ENCODE data around the gene RMRP.

The RMRP gene

DNA sequence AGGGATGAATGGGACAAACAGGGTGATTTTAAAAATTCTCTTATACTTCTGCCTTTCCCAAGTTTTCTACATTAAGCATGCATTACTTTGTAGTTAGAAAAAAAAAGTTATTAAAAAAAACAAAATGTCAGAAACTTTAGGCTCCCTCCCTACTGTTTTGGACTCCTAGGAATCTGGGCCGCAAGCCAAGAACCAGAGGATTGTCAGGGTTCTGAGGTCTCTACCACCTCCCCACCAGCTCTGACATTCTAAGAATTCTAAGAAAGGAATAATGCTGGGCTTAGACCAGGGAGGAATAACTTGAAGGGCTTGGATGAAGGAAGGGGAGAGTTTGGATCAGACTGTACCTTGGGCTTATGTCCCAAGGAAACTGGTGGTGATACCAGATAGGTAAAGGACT, 8.2 kb upstream of the RMRP start:
- in situ Hi-C loops (cut with MboI; ENCODE audit: low sequenced_read_pairs), result no loop called here

DNA sequence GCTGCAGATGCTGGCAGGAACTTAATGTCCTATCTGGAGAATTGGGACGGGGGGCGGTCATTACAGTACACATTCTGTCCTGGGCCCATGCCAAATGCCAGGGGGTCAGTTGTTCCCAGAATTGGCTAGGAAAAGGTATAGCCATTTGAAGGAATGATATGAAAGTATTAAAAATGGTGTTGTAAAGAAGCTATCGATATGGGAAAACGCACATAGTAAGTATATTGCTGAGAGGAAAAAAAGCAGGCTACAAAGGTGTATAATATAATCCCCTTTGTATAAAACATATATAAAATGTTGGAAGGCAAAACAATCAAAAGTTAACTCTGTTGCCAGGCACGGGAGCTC, 7.6 kb upstream of the RMRP start:
- in situ Hi-C loops (cut with MboI; ENCODE audit: low sequenced_read_pairs), result no loop called here

DNA sequence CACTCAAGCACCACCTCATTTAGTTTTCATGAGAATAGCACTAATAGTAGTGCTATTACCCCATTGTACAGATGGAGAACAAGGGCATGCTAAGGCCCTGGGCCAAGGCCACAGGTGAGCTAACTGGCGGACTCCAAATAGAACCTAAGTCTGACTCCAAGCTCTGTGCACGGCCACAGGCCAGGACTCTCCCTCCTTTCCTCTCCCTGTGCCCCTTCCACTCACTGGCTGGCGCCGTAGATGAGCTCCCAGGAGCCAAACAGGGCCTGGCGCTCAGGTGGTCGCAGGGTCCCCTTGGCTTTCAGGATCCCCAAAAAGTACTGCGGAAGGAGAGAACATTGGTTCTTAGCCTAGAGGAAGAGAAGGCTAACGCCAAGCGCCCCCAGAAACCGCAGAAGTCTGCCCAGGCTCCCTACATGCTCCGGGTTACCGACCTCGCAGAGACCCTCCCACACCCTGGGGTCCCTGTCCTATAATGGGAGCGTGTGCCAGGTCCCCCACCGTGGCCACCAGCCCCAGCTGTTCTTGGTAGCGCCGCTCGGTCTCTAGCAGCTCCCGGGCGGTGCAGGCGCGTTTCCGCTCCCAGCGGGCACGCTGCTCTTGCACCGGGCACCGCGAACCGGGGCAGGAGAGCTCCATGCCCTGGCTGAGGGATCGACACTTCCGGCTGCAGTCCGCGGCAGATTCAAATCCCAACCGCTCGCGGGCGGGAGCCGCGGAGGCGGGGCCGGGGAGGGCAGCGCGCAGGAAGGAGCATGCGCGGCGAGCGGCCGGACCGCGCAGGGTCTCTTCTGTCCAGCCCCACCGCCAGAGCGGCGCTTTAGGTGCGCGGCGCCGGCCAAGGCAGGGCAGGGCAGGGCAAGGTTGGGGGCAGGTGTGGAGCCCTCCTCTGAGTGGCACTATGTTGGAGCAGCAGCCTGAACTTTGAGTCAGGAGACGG, 7.0 kb upstream of the RMRP start, which contains the start of gene ARHGEF39:
Gene ARHGEF39, minus strand, starts transcription at position 665 of the 940 bp plus-strand sequence. Its CDS starts 26 bp downstream, at position 639.
- in situ Hi-C loops (cut with MboI; ENCODE audit: low sequenced_read_pairs), result no loop called here

DNA sequence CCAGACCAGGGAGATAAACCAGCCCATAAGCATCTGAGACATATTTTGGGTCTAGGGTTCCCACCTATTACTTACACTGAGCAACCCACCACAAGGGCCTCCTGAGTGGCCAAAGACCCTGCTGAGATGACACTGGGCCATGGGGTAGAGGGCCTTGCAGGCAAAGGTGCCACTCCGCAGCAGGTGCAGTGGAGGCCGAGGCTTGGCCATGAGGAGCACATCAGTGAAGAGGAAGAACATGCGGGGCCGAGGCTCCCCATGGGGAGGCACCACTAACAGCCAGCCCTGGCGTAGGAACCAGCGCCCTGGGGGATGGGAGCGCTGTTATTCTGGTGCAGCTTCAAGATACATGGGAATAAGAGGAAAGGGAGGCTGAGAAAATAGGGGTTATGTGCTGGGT, 4.6 kb upstream of the RMRP start:
- in situ Hi-C loops (cut with MboI; ENCODE audit: low sequenced_read_pairs), result no loop called here

DNA sequence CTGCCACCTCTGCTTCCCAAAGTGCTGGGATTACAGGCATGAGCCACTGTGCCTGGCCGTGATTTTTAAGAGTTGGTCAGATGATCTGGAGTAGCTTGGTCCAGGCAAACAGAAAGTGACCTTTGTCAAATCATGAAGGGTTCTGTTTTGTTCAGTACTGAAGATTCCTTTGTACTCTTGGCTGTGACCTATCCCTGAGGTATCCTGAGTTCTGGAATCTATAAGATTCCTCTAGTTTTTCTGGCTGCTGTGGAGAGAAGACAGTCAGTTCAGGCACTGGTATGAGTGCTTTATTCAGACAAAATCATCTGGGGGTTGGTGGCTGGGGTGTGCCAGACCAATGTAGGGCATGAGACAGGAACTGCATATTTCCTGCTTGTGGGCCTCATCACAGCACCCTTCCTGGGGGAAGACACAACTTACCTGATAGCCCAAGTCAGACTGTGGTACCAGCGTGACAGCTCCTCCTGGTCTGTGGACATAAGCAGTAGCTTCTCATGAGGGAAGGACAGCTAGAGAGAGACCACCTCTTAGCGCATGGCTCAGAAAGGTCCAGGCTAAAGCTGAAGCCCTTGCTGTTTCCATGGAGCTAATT, 4.0 kb upstream of the RMRP start:
- in situ Hi-C loops (cut with MboI; ENCODE audit: low sequenced_read_pairs), result no loop called here

DNA sequence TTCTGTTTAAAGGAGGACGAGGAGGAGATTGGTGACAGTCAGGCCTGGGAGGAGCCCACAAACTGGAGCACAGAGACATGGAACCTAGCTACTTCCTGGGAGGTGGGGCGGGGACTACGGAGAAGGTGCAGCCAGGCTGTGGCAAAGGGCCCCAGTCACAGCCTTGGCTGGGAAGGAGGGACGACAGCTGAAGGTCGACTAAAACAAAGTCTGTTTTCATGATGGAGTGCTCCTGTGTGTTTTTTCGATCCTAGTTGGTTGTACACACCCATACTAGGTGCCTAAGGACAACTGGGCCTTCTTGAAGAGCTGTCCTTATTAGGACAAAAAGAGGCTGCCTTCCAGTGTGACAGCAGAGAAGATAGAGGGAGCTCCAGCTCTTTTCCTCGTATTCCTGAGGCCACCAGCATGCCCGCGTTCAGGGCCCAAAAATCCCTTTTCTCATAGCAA, 3.2 kb upstream of the RMRP start:
- in situ Hi-C loops (cut with MboI; ENCODE audit: low sequenced_read_pairs), result no loop called here

DNA sequence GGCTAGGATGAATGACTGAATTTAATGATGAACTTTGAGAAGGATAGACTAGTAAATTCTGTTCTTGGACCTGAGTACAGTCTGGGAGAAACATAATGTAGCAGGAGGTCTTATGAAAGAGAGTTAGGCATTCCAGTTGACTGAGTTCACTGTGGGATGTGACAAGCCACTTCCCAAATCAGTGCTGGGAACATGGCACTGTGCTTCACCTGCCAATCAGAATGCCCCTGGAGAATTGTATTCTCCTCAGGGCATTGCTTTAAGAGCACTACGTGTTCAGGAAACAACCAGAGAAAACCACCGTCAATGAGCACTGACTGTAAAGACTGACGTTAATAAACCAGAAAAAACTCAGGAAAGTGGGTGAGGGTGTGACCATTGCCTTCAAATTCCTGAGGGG, 1.5 kb upstream of the RMRP start:
- in situ Hi-C loops (cut with MboI; ENCODE audit: low sequenced_read_pairs), result no loop called here

DNA sequence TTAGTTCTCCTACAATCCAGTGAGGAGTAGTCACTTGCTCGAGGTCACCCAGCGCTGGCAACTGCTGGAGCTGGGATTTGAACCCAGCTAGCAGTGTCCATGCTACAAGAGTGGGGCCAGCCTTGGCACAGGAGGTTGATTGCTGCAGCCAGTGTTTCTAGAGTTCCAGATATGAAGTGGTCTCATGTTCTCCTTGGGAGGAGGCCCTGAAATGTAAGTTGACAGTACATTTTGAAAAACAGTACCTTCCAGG, 1.1 kb upstream of the RMRP start:
- in situ Hi-C loops (cut with MboI; ENCODE audit: low sequenced_read_pairs), result no loop called here

DNA sequence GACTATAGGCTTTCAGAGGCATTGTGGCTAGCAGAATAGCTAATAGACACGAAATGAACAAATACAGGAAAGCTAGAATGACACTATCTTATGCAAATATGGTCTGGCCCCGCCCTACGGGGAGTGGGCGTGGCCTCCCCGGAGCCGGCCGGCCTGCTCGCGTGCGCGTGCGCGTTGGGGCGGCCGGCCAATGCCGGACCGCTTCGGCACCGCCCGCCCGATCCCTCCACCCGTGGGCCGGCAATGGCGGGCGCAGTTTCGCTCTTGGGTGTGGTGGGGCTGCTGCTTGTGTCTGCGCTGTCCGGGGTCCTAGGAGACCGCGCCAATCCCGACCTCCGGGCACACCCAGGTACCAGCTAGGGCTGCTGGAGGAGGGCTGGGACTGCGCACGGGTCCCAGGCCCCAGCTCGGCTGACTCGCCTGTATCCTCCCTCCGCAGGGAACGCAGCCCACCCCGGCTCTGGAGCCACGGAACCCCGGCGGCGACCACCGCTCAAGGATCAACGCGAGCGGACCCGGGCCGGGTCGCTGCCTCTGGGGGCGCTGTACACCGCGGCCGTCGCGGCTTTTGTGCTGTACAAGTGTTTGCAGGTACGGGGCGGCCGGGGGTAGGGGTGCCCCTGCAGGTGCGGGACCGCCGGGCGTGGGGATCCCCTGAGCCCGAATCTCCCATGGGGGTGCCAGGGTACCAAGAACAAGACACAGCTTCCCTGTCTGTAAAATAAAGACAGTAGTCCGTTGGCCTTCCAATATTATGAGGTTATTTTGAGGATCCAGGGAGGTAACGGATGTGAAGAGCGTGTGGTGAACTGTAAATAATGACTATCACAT, 533 bp upstream of the RMRP start, which contains the start of gene CCDC107:
Gene CCDC107, plus strand, starts transcription at position 156 of the 831 bp plus-strand sequence. Its CDS starts 88 bp downstream, at position 244.
- in situ Hi-C loops (cut with MboI; ENCODE audit: low sequenced_read_pairs), result no loop called here

DNA sequence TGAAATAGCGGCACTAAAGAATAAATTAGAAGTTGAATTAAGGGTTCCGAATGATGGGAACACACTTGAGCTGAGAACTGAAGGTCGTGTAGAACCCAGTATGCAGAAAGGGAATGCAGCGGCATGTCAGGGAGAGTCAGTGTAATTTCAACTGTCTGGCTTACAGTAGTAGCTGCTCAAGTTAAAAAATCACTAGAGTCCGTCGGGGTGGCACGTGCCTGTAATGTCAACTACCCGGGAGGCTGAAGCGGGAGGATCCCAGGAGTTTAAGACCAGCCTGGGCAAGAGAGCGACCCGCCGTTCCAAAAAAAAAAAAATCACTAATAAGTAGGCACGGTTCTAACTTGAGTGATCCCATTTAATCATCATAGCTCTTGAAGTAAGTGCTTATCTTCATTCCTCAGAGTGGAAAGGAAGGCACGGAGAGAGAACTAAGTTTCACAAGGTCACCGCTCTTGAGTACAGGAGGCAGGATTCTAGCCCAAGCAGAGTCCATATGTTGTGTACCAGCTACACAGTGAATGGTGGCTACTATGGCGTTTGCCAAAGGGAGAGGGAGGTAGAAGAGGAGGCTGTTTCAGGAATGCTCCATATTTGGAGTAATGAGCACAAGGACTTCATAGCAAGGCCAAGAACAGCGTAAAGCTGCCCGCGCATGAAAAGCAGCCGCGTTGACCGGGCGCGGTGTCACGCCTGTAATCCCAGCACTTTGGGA, 831 bp downstream of the RMRP start:
- in situ Hi-C loops (cut with MboI; ENCODE audit: low sequenced_read_pairs), result no loop called here

DNA sequence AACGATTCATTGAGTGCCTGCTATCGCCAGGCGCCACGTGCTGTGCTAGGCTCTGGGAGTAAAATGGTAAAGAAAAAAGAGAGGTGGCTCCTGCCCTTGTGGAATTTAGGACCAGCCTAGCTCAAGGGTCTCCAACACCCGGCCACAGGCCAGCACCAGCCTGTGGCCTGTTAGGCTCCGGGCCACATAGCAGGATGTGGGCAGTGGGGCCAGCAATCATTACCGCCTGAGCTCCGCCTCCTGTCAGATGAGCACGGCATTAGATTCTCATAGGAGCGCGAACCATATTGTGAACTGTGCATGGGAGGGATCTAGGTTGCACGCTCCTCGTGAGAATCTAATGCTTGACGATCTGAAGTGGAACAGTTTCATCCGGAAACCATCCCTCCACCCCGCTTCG, 1.5 kb downstream of the RMRP start:
- in situ Hi-C loops (cut with MboI; ENCODE audit: low sequenced_read_pairs), result no loop called here

DNA sequence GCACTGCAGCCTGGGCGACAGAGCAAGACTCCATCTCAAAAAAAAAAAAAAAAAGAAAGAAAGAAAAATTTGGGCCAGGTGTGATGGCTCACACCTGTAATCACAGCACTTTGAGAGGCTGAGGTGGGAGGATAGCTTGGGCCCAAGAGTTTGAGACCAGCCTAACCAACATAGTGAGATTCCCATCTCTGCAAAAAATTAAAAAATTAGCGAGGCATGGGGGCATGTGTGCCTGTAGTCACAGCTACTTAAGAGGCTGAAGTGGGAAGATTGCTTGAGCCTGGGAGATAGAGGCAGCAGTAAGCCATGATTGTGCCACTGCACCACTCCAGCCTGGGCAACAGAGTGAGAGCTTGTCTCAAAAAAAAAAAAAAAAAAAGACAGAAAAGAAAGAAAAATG, 4.2 kb downstream of the RMRP start:
- in situ Hi-C loops (cut with MboI; ENCODE audit: low sequenced_read_pairs), result no loop called here

DNA sequence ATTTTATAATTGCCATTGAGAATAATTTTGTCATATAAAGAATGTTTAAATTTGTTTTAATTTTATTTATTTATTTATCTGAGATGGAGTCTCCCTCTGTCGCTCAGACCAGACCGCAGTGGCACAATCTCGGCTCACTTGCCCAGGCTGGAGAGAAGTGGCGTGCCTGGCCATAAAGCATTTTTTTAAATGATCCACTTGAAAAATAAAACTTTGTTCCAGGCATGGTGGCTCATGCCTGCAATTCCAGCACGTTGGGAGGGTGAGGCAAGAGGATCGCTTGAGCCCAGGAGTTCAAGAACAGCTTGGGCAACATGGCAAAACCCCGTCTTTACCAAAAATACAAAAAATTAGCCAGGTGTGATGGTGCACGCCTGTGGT, 5.0 kb downstream of the RMRP start:
- in situ Hi-C loops (cut with MboI; ENCODE audit: low sequenced_read_pairs), result no loop called here

DNA sequence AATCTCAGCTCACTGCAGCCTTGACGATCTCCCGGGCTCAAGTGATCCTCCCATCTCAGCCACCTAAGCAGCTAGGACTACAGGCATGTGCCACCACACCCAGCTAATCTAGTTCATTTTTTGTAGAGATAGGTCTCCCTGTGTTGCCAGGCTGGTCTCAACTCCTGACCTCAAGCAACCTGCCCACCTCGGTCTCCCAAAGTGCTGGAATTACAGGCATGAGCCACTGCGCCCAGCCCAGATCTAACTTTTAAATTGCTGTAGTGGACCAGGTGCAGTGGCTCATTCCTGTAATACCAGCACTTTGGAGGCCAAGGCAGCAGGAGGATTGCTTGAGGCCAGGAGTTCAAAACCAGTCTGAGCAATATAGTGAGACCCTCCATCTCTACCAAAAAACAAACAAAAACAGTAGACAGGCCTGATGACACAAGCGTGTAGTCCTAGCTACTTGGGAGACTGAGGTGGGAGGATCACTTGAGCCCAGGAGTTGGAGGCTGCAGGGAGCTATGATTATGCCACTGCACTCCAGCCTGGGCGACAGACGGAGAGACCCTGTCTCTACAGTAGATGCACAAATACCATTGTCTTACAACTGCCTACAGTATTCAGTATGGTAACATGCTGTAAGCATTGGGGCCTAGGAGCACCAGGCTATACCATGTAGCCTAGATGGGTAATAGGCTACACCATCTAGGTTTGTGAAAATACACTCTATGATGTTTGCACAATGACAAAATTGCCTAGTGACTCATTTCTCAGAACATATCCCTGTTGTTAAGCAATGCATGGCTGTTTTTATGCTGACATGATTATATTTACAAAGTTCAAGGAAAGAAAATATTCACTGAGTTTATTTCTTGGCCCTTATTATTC, 5.6 kb downstream of the RMRP start:
- in situ Hi-C loops (cut with MboI; ENCODE audit: low sequenced_read_pairs), result no loop called here

DNA sequence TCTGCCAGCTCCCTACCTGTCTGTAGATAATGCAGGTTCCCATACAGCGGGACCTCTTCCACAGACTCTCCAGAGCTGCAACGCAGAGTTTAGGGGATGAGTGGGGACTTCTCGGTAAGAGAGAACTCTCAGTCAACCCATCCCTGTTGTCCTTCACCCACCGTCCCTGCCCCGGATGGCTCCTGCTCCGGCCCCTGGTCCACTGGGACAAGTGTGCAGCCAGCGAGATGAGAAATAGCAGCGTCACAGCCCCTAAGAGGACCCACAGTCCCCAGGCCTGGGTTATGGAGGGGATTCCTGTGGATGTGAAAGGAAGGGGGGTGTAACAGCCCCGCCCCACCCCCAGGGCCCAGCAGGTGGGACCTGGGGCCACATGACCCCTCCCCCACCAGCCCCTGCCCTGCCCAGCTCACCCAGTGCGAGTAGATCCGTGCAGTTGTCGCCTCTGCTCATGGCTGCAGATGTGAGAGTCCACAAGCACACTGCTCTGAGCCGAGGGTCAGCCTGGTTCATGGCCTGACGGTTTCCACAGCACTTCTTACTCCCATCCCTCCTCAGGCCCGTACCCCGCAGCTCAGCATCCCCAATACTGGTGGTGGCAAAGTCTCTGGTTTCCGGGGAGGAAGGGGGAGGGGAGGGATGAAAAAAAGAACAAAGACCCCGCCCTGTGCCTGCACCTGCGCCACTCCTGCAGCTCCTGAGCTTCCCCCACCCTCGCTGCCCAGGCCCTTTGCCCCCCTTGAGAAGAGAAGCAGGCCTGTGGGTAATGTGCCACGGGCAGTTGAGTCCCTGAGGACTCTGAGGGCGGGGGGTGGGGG, 7.3 kb downstream of the RMRP start, which contains the start of gene SIT1:
Gene SIT1, minus strand, starts transcription at position 591 of the 818 bp plus-strand sequence. Its CDS starts 78 bp downstream, at position 513.
- in situ Hi-C loops (cut with MboI; ENCODE audit: low sequenced_read_pairs), result no loop called here

DNA sequence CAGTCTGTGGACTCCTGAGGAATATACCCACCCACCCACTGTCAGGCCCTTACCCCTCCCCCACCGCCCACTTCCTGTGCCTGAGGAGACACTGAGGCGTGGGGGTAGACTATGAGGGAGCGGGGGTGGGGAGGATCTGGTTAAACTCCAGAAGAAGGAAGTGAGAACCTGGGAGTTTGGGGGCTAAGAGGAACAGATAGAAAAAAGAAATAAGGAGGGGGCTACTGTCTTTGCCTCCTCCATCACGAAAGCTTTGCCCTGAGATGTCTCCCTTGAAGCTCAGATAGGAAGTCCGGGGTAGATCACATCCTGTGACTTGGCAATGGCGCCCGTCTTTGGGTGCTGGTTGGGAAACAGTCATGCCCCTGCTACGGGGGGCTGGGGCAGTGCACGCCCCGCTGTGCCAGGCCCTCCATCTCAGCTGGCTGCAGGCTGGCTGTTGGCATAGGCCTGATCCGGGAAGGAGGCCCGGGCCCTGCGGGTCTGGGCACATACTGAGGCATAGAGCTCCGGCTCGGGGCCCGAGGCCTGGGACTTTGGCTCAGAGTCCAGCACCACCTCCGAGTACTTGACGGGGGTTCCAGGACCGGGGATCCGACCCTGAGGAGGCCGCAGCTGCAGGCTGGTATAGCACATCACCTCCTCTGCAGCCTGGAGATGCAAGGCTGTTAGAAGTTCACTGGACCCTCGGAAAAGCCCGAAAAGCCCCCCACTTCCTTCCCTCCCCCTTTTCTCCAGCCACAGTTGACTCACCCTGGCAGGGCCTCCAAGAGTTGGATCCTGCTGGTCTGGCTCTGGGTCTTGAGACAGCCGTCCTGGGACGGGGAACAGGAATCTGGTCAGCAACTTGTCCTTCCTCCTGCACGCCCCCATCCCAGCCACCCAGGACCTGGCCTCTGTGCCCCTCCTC, 8.1 kb downstream of the RMRP start:
- in situ Hi-C loops (cut with MboI; ENCODE audit: low sequenced_read_pairs), result no loop called here

DNA sequence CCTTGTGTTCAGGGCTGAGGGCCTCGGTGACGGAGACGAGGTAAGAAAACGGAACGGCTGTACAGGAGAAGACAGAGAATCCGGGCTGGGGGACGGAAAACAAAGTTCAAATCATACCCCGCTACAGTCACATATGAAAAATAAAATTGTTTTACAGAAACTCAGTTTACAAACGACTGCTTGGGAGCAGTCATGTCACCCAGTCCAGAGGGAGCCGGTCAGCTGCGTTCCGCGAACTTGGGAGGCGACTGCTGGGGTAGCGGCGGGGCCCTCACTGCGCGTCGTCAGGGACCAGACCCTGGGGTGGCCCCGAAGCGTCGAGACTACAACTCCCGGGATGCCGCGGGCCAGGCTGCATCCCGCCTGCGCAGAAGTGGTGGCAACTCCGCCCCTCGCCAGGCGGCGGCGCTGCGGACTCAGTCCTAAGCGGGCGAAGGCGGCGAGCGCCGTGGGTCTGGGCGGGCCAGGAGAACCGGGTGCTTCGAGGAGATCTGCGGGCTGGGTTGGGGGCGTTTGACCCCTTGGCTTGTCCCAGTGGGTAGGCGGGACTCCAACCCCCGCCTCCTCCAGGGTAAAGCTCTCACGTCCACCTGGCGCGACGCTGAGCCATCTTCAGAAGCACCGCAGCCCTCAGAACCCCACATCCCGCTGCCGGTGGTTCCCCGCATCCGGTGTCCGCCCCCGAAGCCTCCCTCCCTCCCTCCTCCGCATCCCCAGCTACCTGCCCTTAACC, 11.1 kb downstream of the RMRP start:
- in situ Hi-C loops (cut with MboI; ENCODE audit: low sequenced_read_pairs), result no loop called here

All from hTERT RPE-1 (cell line).